Neural progenitor cell (in vitro differentiated cells): ENCODE data around the gene TMEM107.

Source experiments
- EZH2 ChIP-seq: fragments of 200-600 bp; sonication (generic); IDR thresholded peaks from 2 replicates; pipeline ENCODE4 v1.6.1; 2017; ENCODE audit warnings: antibody characterized with exemption, mild to moderate bottlenecking, moderate library complexity
- EZH2phosphoT487 ChIP-seq: fragments of 200-600 bp; sonication (generic); IDR thresholded peaks from 2 replicates; pipeline ENCODE4 v1.6.1; 2017; ENCODE audit warnings: antibody characterized with exemption
- TF ChIP-seq, protein P1 (sequence below): fragments of 200-600 bp; sonication (generic); IDR thresholded peaks from 2 replicates; pipeline ENCODE4 v1.5.1; 2017; ENCODE audit warnings: antibody characterized with exemption, mild to moderate bottlenecking

DNA sequence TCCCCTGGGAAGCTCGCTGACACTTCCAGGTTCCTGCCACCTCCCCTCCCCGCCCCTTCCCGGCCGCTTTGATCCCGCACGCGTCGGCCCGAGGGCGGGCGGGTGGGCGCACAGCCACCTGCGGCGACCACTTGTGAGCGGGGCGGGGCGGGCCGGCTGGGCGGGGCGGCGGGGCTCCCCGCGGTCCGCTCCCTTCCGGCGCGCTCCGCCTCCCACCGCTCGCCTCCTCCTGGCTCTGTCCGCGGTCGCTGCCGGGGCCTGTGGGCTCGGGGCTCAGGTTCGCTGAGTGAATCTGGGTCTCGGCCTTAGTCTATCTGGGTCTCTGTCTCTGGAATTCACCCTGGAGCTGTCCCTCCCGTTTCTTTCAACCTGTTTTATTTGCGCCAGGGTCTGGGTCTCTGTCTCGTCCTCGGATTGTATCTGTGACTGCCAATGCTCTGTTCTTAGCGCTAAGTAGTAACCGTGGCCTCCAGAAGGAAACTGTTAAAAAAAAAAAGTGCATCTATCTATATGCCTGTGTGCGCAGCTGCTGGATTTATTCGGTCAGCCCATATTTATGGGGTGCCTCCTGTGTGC is 49.6 kb downstream of the TMEM107 start:
- TF ChIP-seq, protein P1, sequence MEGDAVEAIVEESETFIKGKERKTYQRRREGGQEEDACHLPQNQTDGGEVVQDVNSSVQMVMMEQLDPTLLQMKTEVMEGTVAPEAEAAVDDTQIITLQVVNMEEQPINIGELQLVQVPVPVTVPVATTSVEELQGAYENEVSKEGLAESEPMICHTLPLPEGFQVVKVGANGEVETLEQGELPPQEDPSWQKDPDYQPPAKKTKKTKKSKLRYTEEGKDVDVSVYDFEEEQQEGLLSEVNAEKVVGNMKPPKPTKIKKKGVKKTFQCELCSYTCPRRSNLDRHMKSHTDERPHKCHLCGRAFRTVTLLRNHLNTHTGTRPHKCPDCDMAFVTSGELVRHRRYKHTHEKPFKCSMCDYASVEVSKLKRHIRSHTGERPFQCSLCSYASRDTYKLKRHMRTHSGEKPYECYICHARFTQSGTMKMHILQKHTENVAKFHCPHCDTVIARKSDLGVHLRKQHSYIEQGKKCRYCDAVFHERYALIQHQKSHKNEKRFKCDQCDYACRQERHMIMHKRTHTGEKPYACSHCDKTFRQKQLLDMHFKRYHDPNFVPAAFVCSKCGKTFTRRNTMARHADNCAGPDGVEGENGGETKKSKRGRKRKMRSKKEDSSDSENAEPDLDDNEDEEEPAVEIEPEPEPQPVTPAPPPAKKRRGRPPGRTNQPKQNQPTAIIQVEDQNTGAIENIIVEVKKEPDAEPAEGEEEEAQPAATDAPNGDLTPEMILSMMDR, result no peak
- TF ChIP-seq EZH2phosphoT487, result peak; percentile 27
- no peak for TF ChIP-seq EZH2
